Colonic mucosa (tissue), 4 donors: ENCODE data around the gene IL34. TPM values are rescaled to one million over a fixed set of nuclear protein-coding genes. Genes with fewer than 3 reads are reported as not detected.
A peak's percentile ranks its signal among the peaks of the same experiment; 100 is the strongest.

Source experiments
- DNase-seq: peaks from one replicate; pipeline ENCODE4 v3.0.0-alpha.2; 2020
- H3K27ac ChIP-seq: fragments of 200-600 bp; one replicate; pipeline ENCODE4 v1.8.0; 2021
- H3K27me3 ChIP-seq: fragments of 200-600 bp; one replicate; pipeline ENCODE4 v1.8.0; 2021
- H3K36me3 ChIP-seq: fragments of 200-600 bp; one replicate; pipeline ENCODE4 v1.8.0; 2021
- H3K4me1 ChIP-seq: fragments of 200-600 bp; one replicate; pipeline ENCODE4 v1.8.0; 2021; ENCODE audit warnings: mild to moderate bottlenecking
- H3K4me3 ChIP-seq: fragments of 200-600 bp; one replicate; pipeline ENCODE4 v1.8.0; 2021
- H3K9ac ChIP-seq, 2 donors: one replicate each; pipeline ENCODE4 v1.7.0; 2013; ENCODE audit warnings: control low read depth in 2 of 2, low read depth in 2 of 2, low read length in 2 of 2
- H3K9me3 ChIP-seq: fragments of 200-600 bp; one replicate; pipeline ENCODE4 v1.8.0; 2021
- intact Hi-C: fragments of 100-400 bp; cut with DNase I; formaldehyde crosslinking; loops from one replicate; pipeline ENCODE4 v1.14.1; 2022
- total RNA-seq, 2 donors: library from RNA; stranded (reverse); fragmentation: NEBNext Ultra II Directional in 1 of 2; extraction: Animal tissue kit (Norgen Biotek cat#: 25700) in 1 of 2; gene quantifications; one replicate each; pipeline ENCODE4 v1.2.1, GENCODE V29; 2021
- TF ChIP-seq, protein P1 (sequence below): fragments of 200-600 bp; IDR thresholded peaks from one replicate; pipeline ENCODE4 v1.8.0; 2022; ENCODE audit warnings: antibody characterized with exemption, mild to moderate bottlenecking
- donor health status: healthy.
- donor health status: DM: no; HTN: no; CAD: no.
- donor health status: DM: no; HTN: no; CAD: no.

IL34 gene
- total RNA-seq, 2 donors from 2014 or later = 1.1 to 2.8 TPM

DNA sequence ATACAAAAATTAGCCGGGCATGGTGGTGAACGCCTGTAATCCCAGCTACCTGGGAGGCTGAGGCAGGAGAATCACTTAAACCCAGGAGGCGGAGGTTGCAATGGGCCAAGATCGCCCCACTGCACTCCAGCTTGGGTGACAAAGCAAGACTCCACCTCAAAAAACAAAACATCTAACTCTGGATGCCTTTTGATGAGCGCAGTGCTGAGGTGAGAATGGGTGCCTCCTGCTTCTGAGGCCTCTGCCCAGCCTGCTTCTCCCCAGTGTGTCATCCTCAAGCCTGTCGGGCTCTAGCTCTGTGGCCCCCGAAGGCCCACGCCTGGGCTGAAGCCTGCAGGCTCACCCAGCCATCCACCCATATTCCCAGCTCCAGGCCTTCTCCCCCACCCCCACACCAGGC is 50.0 kb downstream of the IL34 start:
- no peaks in the 10 kb centered on the region for H3K36me3 ChIP-seq
- H3K9ac ChIP-seq = no peak overlapping the region
- intact Hi-C loops = no loop called here
- no peaks in the 10 kb centered on the region for H3K9me3 ChIP-seq
- H3K4me1 ChIP-seq = peaks cover 21% of the 10 kb centered on the region
- H3K27ac ChIP-seq = peak overlapping the region; percentile 52
- no peak overlapping the region for H3K4me3 ChIP-seq
- TF ChIP-seq, protein P1, sequence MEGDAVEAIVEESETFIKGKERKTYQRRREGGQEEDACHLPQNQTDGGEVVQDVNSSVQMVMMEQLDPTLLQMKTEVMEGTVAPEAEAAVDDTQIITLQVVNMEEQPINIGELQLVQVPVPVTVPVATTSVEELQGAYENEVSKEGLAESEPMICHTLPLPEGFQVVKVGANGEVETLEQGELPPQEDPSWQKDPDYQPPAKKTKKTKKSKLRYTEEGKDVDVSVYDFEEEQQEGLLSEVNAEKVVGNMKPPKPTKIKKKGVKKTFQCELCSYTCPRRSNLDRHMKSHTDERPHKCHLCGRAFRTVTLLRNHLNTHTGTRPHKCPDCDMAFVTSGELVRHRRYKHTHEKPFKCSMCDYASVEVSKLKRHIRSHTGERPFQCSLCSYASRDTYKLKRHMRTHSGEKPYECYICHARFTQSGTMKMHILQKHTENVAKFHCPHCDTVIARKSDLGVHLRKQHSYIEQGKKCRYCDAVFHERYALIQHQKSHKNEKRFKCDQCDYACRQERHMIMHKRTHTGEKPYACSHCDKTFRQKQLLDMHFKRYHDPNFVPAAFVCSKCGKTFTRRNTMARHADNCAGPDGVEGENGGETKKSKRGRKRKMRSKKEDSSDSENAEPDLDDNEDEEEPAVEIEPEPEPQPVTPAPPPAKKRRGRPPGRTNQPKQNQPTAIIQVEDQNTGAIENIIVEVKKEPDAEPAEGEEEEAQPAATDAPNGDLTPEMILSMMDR = no peak
- H3K27me3 ChIP-seq = no peaks in the 10 kb centered on the region
- DNase-seq = no peak

DNA sequence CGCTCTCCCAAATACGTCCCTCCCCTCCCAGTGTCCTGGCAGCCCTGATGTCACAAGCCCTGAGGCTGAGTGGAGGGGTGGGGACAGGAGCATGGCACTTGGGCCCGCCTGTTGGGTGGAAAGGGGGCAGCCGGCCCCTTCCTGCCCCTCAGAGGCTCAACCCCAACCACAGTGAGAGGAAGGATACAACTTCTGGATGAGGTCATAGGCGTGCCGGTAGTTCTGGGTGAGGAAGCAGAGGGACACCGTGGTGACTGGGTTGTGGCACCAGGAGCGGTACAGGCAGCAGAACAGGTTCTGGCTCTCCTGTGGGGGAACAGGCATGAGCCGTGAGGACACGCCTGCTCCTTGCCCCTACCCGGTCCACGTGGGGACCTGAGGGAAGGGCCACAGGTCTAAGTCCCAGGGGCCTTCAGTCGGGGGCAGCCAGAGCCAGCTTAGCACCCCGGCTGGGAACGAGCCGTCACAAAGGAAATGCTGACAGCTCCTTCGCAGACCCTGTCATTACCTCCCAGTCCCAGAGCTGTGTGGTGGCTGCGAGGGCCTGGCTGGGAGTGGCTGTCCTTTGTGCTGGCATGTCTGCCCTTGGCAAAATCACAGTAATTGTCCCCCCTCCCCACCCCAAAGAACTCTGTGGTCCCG is 50.7 kb downstream of the IL34 start:
- Histone ChIP-seq H3K27me3 (no peaks in the 10 kb centered on the region), H3K27ac (peak overlapping the region; percentile 7), H3K9me3 (no peaks in the 10 kb centered on the region), H3K9ac (peak overlapping the region in 1 of 2 donors; percentile 46), H3K4me3 (no peak overlapping the region), H3K36me3 (no peaks in the 10 kb centered on the region), H3K4me1 (peaks cover 19% of the 10 kb centered on the region)
- intact Hi-C loops = no loop called here
- TF ChIP-seq, protein P1 = no peak
- no peak for DNase-seq

DNA sequence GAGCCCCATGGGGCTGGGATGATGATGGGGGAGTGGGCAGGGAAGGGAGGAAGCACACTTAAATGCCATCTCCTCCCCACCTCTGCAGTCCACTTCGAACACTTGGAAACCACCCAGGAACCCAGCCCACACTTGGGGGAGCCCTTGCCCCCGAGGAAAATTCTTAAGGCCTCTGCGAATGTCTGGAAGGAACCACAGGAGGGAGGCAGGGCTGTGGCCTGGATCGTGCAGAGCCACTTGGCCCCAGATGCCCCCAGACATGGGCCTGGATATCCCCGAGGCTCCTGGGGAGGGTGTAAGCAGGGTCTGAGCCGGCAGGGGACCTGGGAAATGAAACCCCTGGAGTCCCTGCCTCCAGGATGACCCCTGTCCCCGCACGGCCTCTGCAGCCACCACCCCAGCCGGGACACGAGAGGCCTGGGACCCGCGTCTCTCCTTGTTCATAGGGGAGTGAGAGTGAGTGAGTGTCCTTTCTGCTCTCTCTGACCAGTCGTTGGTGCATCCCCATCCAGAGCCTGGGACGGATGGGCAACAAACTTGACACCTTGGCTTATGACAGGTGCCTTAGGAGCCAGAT is 51.3 kb downstream of the IL34 start:
- no peaks in the 10 kb centered on the region for H3K9me3 ChIP-seq
- peak overlapping the region in 1 of 2 donors; percentile 46 for H3K9ac ChIP-seq
- no peaks in the 10 kb centered on the region for H3K36me3 ChIP-seq
- H3K4me1 ChIP-seq = peaks cover 19% of the 10 kb centered on the region
- intact Hi-C loops = no loop called here
- H3K27me3 ChIP-seq = no peaks in the 10 kb centered on the region
- TF ChIP-seq, protein P1 = no peak
- H3K27ac ChIP-seq = no peak overlapping the region
- no peak for DNase-seq
- no peak overlapping the region for H3K4me3 ChIP-seq

DNA sequence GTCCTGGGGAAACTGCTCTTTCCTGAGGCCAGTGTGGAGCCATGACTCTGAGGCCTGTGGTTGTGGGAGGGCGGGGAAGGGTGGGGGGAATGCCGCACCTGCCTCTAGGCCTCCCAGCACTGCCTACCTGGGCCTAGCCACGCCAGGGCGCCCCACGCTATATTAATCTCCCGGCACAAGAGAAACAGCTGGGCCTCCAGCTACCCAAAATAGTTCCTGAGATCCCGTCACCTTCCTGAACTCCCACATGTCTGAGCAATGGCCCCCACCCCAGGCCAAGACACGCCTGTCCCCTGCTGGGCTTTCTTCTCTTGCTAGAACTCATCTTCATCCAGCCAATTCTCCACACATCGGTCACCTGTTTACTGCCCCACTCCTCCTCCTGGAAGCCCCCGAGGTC is 52.5 kb downstream of the IL34 start:
- H3K4me1 ChIP-seq = peaks cover 16% of the 10 kb centered on the region
- no peak overlapping the region for H3K9ac ChIP-seq
- H3K4me3 ChIP-seq = no peak overlapping the region
- no peaks in the 10 kb centered on the region for H3K9me3 ChIP-seq
- intact Hi-C loops = no loop called here
- no peaks in the 10 kb centered on the region for H3K27me3 ChIP-seq
- no peak overlapping the region for H3K27ac ChIP-seq
- DNase-seq = no peak
- TF ChIP-seq, protein P1 = no peak
- H3K36me3 ChIP-seq = no peaks in the 10 kb centered on the region

DNA sequence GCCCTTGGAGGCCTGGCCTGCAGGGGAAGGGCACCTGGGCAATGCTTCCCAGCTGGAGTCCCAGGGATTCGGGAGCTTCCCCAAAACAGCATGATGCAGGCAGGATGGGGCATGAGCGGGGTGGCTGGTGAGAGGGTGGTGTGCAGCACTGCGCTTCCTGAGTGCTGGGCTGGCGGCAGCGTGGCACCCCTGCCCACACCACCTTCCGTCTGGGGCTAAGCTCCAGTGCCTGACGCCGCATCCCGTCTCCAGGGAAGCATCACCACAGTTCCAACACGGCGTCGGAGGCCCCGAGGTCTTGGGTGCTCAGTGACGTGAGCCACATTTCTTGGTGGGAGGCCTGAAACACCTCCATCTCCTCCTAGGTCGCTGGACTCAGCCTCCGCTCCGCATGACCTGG is 53.3 kb downstream of the IL34 start:
- H3K27me3 ChIP-seq = no peaks in the 10 kb centered on the region
- no peaks in the 10 kb centered on the region for H3K36me3 ChIP-seq
- DNase-seq = no peak
- H3K9me3 ChIP-seq = no peaks in the 10 kb centered on the region
- no peak overlapping the region for H3K9ac ChIP-seq
- no peak overlapping the region for H3K4me3 ChIP-seq
- peaks cover 8% of the 10 kb centered on the region for H3K4me1 ChIP-seq
- TF ChIP-seq, protein P1 = no peak
- intact Hi-C loops = no loop called here
- H3K27ac ChIP-seq = no peak overlapping the region
